ENCODE data around the gene AHI1.
A peak's percentile ranks its signal among the peaks of the same experiment; 100 is the strongest.
"Not testable (repeated sequence)": the region's sequence is repeated elsewhere in the genome, so short reads cannot be mapped to it uniquely, and the experiment has no call there.

The AHI1 gene

GRCh38 chr6:135254471-135254870 lies 243.1 kb downstream of the AHI1 start:
- no peak for DNase-seq

GRCh38 chr6:135251498-135252441 lies 245.8 kb downstream of the AHI1 start:
- DNase-seq = no peak

GRCh38 chr6:135250751-135251497 lies 246.6 kb downstream of the AHI1 start:
- DNase-seq = no peak

GRCh38 chr6:135250234-135250633 lies 247.3 kb downstream of the AHI1 start:
- DNase-seq = no peak

- not testable (repeated sequence) for DNase-seq
Measured at GRCh38 chr6:135246412-135247012, 251.0 kb downstream of the AHI1 start.

GRCh38 chr6:135244805-135245204 lies 252.7 kb downstream of the AHI1 start:
- DNase-seq = no peak

- no peak for DNase-seq
Measured at GRCh38 chr6:135243871-135244796, 253.4 kb downstream of the AHI1 start.

- no peak for DNase-seq
Measured at GRCh38 chr6:135240711-135241110, 256.8 kb downstream of the AHI1 start.

- DNase-seq = no peak
Measured at GRCh38 chr6:135236732-135237131, 260.8 kb downstream of the AHI1 start.

- DNase-seq = no peak
Measured at GRCh38 chr6:135236319-135236718, 261.2 kb downstream of the AHI1 start.

- no peak for DNase-seq
Measured at GRCh38 chr6:135235716-135236115, 261.8 kb downstream of the AHI1 start.

GRCh38 chr6:135234492-135234780 lies 263.1 kb downstream of the AHI1 start:
- DNase-seq = no peak

- peak; percentile 69 for DNase-seq
Measured at GRCh38 chr6:135233686-135234491, 263.7 kb downstream of the AHI1 start.

Measured in activated CD4-positive, alpha-beta T cell treated with anti-CD3 and anti-CD28 coated beads, Interleukin-2, Interleukin-6, amounts not matched to agents 100 ng/mL and 50 ng/mL, durations not matched to agents 16 hours and 8 hours (primary cell).